ENCODE measurements around the gene SEC24B.

SEC24B gene

GRCh38 chr4:109433205-109434006, at the start of gene SEC24B:
SEC24B (plus strand) TSS chr4:109433815; CDS start chr4:109433870, 55 bp downstream.
- DNase-seq, result peak; percentile 65

DNA sequence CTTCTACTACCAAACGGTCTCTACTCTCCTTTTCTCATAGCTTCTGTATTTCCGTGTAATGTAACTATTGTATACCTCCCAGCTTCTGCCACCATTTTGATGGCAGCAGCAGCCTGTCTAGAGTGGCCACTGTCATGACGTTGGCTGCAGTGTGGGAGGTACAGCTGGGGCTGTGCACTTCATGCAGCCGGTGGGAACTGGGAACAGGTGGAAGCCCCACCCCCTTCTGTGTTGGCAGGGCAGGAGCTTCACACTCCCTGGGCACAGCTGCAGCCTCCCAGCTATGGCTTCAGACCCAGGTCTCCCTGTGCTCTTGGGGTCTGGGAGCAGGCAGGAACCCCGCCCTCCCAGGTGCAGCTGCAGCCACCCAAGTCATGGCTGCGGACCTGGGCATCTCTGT, 49.8 kb upstream of the SEC24B start:
- no peak for DNase-seq

DNA sequence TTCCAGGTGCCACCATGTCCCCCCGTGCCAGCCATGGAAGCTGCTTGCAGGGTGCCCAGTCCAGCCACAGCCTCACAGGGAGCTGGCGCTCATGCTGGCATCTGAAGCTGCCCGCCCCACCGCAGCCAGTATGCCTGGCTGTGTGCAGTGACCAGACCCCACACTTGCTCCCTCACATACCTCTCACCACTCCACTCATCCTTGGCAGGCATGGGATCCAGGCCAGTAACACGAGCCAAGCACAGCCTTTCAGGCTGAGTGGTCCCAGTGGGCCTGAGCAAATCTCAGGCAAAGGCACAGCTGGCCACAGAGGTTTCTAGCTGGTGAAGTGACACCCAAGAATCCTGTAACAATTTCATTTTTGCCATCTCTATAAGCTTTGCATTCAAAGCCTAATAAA, 48.4 kb upstream of the SEC24B start:
- DNase-seq, result no peak

DNA sequence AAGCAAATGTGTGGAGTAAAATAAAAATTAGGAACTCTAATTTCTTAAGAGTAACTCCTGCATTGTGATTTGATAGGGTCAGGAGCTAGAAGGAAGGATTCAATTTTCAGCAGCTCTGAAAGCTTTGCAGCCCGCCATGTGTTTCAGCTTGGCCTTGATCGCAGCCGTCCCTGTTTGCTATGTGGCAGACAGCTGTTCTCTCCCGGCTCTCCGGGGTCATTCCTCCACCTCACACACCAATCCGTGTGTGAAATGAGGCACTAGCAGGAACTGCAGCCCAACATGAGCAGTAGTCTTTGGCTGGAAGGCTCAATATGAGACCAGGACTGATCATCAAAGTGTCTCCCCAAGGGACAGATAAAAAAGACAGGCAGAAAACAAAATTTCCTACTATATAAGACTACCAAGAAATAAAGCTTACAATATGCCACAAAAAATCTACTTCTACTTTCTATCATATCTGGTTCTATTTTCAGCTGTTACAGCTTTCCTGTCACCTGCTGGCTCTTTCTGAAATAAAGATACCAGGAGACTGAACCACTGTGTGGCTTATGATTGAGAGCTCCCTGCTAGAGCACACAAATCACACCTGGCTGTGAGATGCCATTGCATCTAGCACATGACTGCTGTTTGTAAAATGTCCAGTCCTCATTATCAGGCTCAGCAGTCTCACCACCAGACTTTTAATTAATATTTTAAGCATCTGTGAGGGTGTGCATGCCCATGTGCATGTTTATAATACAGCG, 44.1 kb upstream of the SEC24B start:
- DNase-seq, result no peak

GRCh38 chr4:109390115-109390768, 43.4 kb upstream of the SEC24B start:
- no peak for DNase-seq

GRCh38 chr4:109395694-109396093, 37.9 kb upstream of the SEC24B start:
- no peak for DNase-seq

- DNase-seq, result no peak
Observed at GRCh38 chr4:109398928-109399327, 34.7 kb upstream of the SEC24B start.

GRCh38 chr4:109406337-109406931, 27.2 kb upstream of the SEC24B start:
- peak; percentile 47 for DNase-seq

DNA sequence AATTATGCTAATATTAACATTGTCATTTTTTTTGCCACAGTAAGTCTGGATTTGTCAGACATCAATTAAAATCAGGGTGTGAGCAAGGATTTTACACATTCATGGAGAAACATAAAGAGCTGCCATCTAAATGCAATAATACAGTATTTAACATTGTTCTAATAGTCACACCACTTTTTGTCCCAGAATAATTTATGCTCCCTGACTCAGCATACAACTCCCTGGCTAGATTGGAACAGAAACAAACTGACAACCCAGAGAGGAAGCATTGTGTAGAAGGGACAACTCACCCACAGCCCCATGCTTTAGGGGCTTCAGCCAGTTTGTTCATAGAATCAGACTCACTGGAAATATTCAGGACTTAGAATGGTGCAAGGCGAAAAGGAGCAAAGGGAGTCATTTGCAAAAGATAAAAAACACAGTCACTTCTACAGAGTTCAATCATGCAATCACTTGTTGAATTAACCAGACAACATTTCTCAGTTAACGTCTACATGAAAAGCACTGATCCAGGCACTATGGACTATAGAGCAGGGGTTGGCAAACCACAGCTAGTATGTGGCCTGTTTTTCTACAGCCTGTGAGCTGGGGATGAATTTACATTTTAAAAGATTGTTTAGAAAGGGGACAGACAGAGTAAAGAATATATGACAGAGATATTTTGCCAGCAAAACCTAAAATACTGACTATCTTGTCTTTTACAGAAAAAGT, 26.4 kb upstream of the SEC24B start:
- no peak for DNase-seq

- no peak for DNase-seq
Observed at GRCh38 chr4:109408711-109409110, 24.9 kb upstream of the SEC24B start.

GRCh38 chr4:109410226-109410625, 23.4 kb upstream of the SEC24B start:
- DNase-seq, result no peak

- DNase-seq, result no peak
Observed at GRCh38 chr4:109410776-109411175, 22.8 kb upstream of the SEC24B start.

- peak; percentile 23 for DNase-seq
Observed at GRCh38 chr4:109411964-109412363, 21.7 kb upstream of the SEC24B start.

- DNase-seq, result no peak
Observed at GRCh38 chr4:109412776-109413175, 20.8 kb upstream of the SEC24B start.

DNA sequence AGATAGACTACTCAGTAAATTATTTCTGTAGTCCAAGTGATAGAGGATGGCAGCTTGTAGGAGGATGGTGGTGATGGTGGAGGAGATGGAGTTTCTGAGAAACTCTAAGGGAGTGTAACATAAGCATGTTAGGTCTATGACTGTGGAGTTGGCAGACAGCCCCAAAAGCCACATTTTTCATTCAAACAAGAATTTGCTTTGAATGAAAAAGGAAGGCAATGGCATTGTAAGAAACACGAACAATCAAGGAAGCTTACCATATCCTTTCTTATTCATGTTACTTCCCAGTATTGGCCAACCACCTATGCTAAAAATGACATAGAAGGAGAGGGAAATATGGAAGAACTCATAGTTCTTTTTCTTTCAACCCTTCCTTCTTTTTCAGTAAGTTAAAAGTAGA, 18.7 kb upstream of the SEC24B start:
- no peak for DNase-seq

DNA sequence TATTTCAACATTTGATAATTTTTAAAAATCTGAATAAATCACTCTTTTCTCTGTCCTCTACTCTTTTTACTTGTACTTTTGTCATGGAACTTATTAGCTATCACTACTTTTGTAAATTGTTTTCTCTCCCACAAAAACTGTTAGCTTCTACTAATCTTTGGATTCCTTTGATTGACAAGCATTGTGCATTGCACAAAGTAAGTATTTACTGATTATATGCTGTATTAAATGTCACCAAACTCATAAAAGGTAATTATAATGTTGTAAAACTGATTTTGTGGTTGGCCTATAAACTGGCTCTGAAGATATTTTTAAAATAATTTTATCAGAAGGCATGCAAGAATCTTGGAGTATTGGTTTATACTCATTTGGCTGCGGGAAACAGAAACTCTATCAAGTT, 15.0 kb upstream of the SEC24B start:
- DNase-seq, result no peak

DNA sequence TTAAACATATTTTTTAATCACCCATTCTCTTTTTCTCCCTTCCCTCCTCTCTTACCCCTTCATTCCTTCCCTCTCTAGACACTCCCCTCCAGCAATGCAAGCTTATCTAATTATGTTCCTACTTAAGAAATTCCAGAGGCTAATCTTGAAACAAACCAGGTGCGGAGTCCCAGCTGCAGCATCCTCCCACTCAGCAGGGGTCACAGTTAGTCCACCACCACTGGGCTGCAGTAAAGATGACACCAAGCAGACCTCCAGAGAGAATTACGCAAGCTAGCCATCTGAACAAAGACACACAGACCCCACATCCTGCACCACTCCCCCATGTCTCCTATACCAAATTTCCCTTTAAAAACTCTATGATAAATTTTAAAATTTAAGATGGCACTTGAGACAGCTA, 13.9 kb upstream of the SEC24B start:
- no peak for DNase-seq

GRCh38 chr4:109424093-109424841, 9.3 kb upstream of the SEC24B start:
- no peak for DNase-seq

GRCh38 chr4:109425405-109425804, 8.2 kb upstream of the SEC24B start:
- DNase-seq, result no peak

DNA sequence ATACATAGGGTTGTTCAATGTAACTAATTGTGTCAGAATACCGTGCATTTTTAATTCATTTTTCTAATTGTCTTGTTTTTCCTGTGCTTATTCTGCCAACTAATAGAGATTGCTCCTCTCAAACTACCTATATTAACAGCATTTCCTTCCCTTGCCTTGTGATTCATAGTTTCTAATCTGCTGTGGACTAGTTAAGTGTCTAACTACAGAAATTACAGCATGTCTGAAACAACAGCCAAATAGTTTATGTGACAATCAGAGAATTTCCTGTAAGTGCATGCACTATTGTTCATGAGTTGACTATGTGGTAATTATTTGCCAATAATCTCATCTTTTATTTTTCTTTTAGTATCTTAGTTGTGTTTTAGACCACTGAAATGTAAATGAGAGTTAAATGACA, 4.1 kb upstream of the SEC24B start:
- no peak for DNase-seq

DNA sequence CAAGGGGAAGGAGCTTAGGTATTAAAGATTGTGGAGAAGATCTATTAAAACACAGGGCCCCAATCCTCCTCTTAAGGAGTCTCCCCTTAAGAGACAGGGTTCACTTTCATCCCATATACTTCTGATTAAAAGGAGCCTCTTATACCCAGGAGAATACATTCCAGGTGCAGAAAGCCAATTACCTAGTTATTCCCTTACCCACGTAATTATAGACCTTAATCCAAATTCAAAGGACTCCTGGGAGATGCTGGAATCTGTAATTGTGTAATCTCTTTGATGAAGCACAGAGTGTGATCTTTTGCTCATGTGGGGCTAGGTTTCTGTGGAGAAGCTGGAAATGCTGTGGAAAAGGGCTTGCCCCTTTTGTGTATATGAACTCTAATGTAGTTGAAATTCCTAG, 1.4 kb upstream of the SEC24B start:
- DNase-seq, result no peak

GRCh38 chr4:109432696-109433095, 919 bp upstream of the SEC24B start:
- peak; percentile 22 for DNase-seq
